HepG2 (cell line): ENCODE results near the gene MAN1C1. TPM values are rescaled to one million over a fixed set of nuclear protein-coding genes. Genes with fewer than 3 reads are reported as not detected.

Source experiments
- ATAC-seq: fragments of 200-7000 bp; cut with Tn5 transposase; 3 replicates; pipeline ENCODE4 v1.9.1; 2020; ENCODE audit warnings: mild to moderate bottlenecking, moderate library complexity
- BruUV-seq: library from RNA; stranded (reverse); fragments of 400-500 nt; replicated peaks from 2 replicates; lab custom pipeline; 2021; lab: Mats Ljungman, UMichigan
- CTCF ChIA-PET: fragments of 300-600 bp; formaldehyde crosslinking; extraction: SDS; loops from one replicate; lab custom pipeline; 2021; ENCODE audit warnings: low total read pairs, inconsistent platforms, low intra/inter-chr PET ratio; lab: Yijun Ruan, JAX
- POLR2A ChIA-PET: fragments of 350-600 bp; sonication (Branson Sonifier 250); formaldehyde crosslinking; loops from one replicate; lab custom pipeline; 2020; ENCODE audit warnings: antibody characterized with exemption, inconsistent platforms; lab: Yijun Ruan, JAX
- DNase-seq: peaks from one replicate; pipeline ENCODE4 v3.0.0-alpha.2; 2015; ENCODE audit warnings: low spot score
- FAIRE-seq: peaks from 3 replicates; lab custom pipeline; 2011; peaks lifted over from hg19 to GRCh38; lab: Jason Lieb, UNC
- H2AFZ ChIP-seq: one replicate; pipeline ENCODE4 v1.6.1; 2011; ENCODE audit warnings: low read length, inconsistent platforms
- H3K27ac ChIP-seq: fragments of 300-600 bp; 3 replicates; pipeline ENCODE4 v1.8.0; 2011; ENCODE audit warnings: mixed run types, mild to moderate bottlenecking, mixed read lengths, low read length, inconsistent platforms; ENCODE audit not compliant: insufficient read depth; ENCODE audit errors: extremely low read length
- H3K27me3 ChIP-seq, 2 experiments: fragments of 200-600 bp in 1 of 2; 2 replicates in 1 of 2; 3 replicates in 1 of 2; pipeline versions ENCODE4 v1.6.0 to v1.8.0; 2011; ENCODE audit warnings: low read length in 2 of 2, mild to moderate bottlenecking in 2 of 2, moderate library complexity in 2 of 2, inconsistent platforms in 1 of 2; ENCODE audit not compliant: insufficient read depth in 2 of 2, control insufficient read depth in 1 of 2
- H3K36me3 ChIP-seq, 2 experiments: fragments of 200-600 bp in 1 of 2; replicated peaks in 1 of 2; 2 replicates in 1 of 2; 3 replicates in 1 of 2; pipeline versions ENCODE4 v1.5.1 to v1.8.0; 2011; ENCODE audit warnings: low read length in 2 of 2, inconsistent platforms in 1 of 2; ENCODE audit not compliant: insufficient read depth in 2 of 2, control insufficient read depth in 1 of 2
- H3K4me1 ChIP-seq: 2 replicates; pipeline ENCODE4 v1.5.1; 2012; ENCODE audit warnings: low read length, inconsistent platforms; ENCODE audit not compliant: insufficient read depth
- H3K4me2 ChIP-seq: 2 replicates; pipeline ENCODE4 v1.6.0; 2011; ENCODE audit warnings: low read depth, low read length, inconsistent platforms
- H3K4me3 ChIP-seq, 3 experiments: fragments of 200-600 bp in 1 of 3; sonication (generic), shearing (Covaris generic) in 1 of 3; replicated peaks in 1 of 3; 2 replicates each; pipeline ENCODE4 v1.5.1; 2011 to 2016; ENCODE audit warnings: low read length in 3 of 3, inconsistent platforms in 2 of 3, low read depth in 2 of 3, mild to moderate bottlenecking in 2 of 3, control low read depth in 1 of 3, mixed read lengths in 1 of 3; ENCODE audit not compliant: insufficient read depth in 1 of 3
- H3K79me2 ChIP-seq: one replicate; pipeline ENCODE4 v1.6.1; 2011; ENCODE audit warnings: low read length, inconsistent platforms; ENCODE audit not compliant: insufficient read depth
- H3K9ac ChIP-seq: 2 replicates; pipeline ENCODE4 v1.6.0; 2011; ENCODE audit warnings: mild to moderate bottlenecking, low read depth, low read length, inconsistent platforms; ENCODE audit not compliant: insufficient read depth
- H3K9me3 ChIP-seq: 2 replicates; pipeline ENCODE4 v1.5.1; 2012; ENCODE audit warnings: mild to moderate bottlenecking, low read length
- H4K20me1 ChIP-seq: 2 replicates; pipeline ENCODE4 v1.6.0; 2011; ENCODE audit warnings: inconsistent platforms, mild to moderate bottlenecking, low read length, moderate library complexity; ENCODE audit not compliant: insufficient read depth
- HNRNPH1 ChIP-seq: fragments of 200-400 bp; formaldehyde crosslinking; optimal IDR thresholded peaks from 2 replicates; pipeline ENCODE3; 2017; ENCODE audit warnings: mild to moderate bottlenecking, low read depth, low read length
- NAIF1 ChIP-seq: sonication (generic); formaldehyde crosslinking; IDR thresholded peaks from 2 replicates; pipeline ENCODE4 v1.5.0; 2020; ENCODE audit warnings: mild to moderate bottlenecking, missing genetic modification reagents, borderline replicate concordance
- NCOA2 ChIP-seq: sonication (generic); formaldehyde crosslinking; IDR thresholded peaks from 2 replicates; pipeline ENCODE4 v1.8.0; 2022; ENCODE audit warnings: inconsistent platforms
- NFIC ChIP-seq: IDR thresholded peaks from 2 replicates; pipeline ENCODE4 v1.6.1; 2012; ENCODE audit warnings: mild to moderate bottlenecking, low read length, inconsistent platforms
- RXRA ChIP-seq: sonication (generic); formaldehyde crosslinking; IDR thresholded peaks from 2 replicates; pipeline ENCODE4 v1.5.1; 2020; ENCODE audit warnings: missing genetic modification reagents
- ZFP1 ChIP-seq: IDR thresholded peaks from 2 replicates; pipeline ENCODE4 v1.6.1; 2016
- ZNF160 ChIP-seq: sonication (generic); formaldehyde crosslinking; IDR thresholded peaks from 2 replicates; pipeline ENCODE4 v1.8.0; 2022; ENCODE audit warnings: mild to moderate bottlenecking, inconsistent platforms, missing genetic modification reagents
- ZNF232 ChIP-seq: sonication (generic); formaldehyde crosslinking; IDR thresholded peaks from 2 replicates; pipeline ENCODE4 v1.4.0; 2020; ENCODE audit warnings: missing genetic modification reagents, borderline replicate concordance
- ZNF432 ChIP-seq: sonication (generic); formaldehyde crosslinking; IDR thresholded peaks from 2 replicates; pipeline ENCODE4 v1.5.0; 2020; ENCODE audit warnings: missing genetic modification reagents, mild to moderate bottlenecking, borderline replicate concordance
- ZNF652 ChIP-seq: IDR thresholded peaks from 2 replicates; pipeline ENCODE4 v1.6.1; 2016; ENCODE audit warnings: low read depth, borderline replicate concordance
- ZNF670 ChIP-seq: sonication (generic); formaldehyde crosslinking; IDR thresholded peaks from 2 replicates; pipeline ENCODE4 v1.8.0; 2022; ENCODE audit warnings: mild to moderate bottlenecking, missing genetic modification reagents, borderline replicate concordance
- ZNF713 ChIP-seq: sonication (generic); formaldehyde crosslinking; IDR thresholded peaks from 2 replicates; pipeline ENCODE4 v1.4.0; 2020; ENCODE audit warnings: mild to moderate bottlenecking, missing genetic modification reagents
- WGBS: methylation state at CpG from one replicate; pipeline ENCODE4 v1.1.6; 2017; ENCODE audit warnings: low lambda C conversion rate; 5-methylcytosine and 5-hydroxymethylcytosine counted together
- in situ Hi-C: cut with HindIII; loops from 2 replicates; pipeline ENCODE4 v1.10.0; 2017; ENCODE audit warnings: low pct_unique_long_range_greater_than_20kb; ENCODE audit not compliant: extremely low pct_ligation_motif_present
- intact Hi-C: fragments of 100-400 bp; cut with micrococcal nuclease; formaldehyde crosslinking; loops from one replicate; pipeline ENCODE4 v1.10.0; 2022; ENCODE audit not compliant: unreplicated experiment
- polyA plus RNA-seq, 8 experiments: library from polyadenylated mRNA; depleted of rRNA in 3 of 8; stranded (reverse) in 7 of 8; unstranded in 1 of 8; fragments of >200 nt; fragmentation: Illumina TruSeq in 4 of 8; extraction: Trizol in 4 of 8; gene quantifications; 2 replicates each; pipeline versions ENCODE4 v1.2.1 to v1.2.3, GENCODE V29; 2011 to 2016; ENCODE audit warnings: low read depth in 4 of 8, missing spikeins in 1 of 8, mixed read lengths in 1 of 8; ENCODE audit not compliant: insufficient read depth in 1 of 8
- total RNA-seq, 5 experiments: library from RNA; depleted of rRNA; stranded (reverse); fragments of >200 nt; fragmentation: Illumina TruSeq; extraction: Trizol; gene quantifications; 2 replicates each; pipeline ENCODE4 v1.2.3, GENCODE V29; 2016; ENCODE audit warnings: low read depth in 1 of 5
- TF ChIP-seq, protein P1 (sequence below): sonication (generic); formaldehyde crosslinking; IDR thresholded peaks from 2 replicates; pipeline ENCODE4 v1.5.0; 2020; ENCODE audit warnings: mild to moderate bottlenecking, missing genetic modification reagents, borderline replicate concordance

MAN1C1 gene
- total and polyA plus RNA-seq, 2 of the 13 experiments (the other 11 are each of a cell fraction or from before 2014, with no cell fraction given), result 0.18 to 0.49 TPM

GRCh38 chr1:25675729-25676476 is 59.3 kb downstream of the MAN1C1 start:
- H3K36me3 ChIP-seq, result no peaks in the 10 kb centered on the region
- H3K27ac ChIP-seq, result no peak overlapping the region
- peaks cover 0 to 12% of the 10 kb centered on the region in 2 experiments; a peak in 2 of 5 replicates for H3K27me3 ChIP-seq
- POLR2A ChIA-PET, result no interaction called here
- H3K4me1 ChIP-seq, result no peaks in the 10 kb centered on the region
- H3K9me3 ChIP-seq, result no peaks in the 10 kb centered on the region
- no peak overlapping the region for H2AFZ ChIP-seq
- in situ Hi-C loops, result no loop called here
- H3K4me2 ChIP-seq, result no peak overlapping the region
- no peak for DNase-seq
- 37% methylated on average over 8 of the region's 11 CpGs for WGBS
- no peak for FAIRE-seq
- intact Hi-C loops, result no loop called here
- H3K9ac ChIP-seq, result no peak overlapping the region
- no peaks in the 10 kb centered on the region for H3K79me2 ChIP-seq
- no TSS peak for BruUV-seq
- TF ChIP-seq NCOA2 (CRISPR knock-in tag) (no peak), NFIC (no peak), NAIF1 (no peak), ZNF713 (CRISPR knock-in tag) (no peak), ZFP1 (no peak), HNRNPH1 (no peak), RXRA (CRISPR knock-in tag) (no peak), ZNF652 (CRISPR knock-in tag) (no peak), ZNF670 (no peak), ZNF432 (no peak), ZNF232 (CRISPR knock-in tag) (no peak), ZNF160 (CRISPR knock-in tag) (no peak)
- TF ChIP-seq, protein P1, sequence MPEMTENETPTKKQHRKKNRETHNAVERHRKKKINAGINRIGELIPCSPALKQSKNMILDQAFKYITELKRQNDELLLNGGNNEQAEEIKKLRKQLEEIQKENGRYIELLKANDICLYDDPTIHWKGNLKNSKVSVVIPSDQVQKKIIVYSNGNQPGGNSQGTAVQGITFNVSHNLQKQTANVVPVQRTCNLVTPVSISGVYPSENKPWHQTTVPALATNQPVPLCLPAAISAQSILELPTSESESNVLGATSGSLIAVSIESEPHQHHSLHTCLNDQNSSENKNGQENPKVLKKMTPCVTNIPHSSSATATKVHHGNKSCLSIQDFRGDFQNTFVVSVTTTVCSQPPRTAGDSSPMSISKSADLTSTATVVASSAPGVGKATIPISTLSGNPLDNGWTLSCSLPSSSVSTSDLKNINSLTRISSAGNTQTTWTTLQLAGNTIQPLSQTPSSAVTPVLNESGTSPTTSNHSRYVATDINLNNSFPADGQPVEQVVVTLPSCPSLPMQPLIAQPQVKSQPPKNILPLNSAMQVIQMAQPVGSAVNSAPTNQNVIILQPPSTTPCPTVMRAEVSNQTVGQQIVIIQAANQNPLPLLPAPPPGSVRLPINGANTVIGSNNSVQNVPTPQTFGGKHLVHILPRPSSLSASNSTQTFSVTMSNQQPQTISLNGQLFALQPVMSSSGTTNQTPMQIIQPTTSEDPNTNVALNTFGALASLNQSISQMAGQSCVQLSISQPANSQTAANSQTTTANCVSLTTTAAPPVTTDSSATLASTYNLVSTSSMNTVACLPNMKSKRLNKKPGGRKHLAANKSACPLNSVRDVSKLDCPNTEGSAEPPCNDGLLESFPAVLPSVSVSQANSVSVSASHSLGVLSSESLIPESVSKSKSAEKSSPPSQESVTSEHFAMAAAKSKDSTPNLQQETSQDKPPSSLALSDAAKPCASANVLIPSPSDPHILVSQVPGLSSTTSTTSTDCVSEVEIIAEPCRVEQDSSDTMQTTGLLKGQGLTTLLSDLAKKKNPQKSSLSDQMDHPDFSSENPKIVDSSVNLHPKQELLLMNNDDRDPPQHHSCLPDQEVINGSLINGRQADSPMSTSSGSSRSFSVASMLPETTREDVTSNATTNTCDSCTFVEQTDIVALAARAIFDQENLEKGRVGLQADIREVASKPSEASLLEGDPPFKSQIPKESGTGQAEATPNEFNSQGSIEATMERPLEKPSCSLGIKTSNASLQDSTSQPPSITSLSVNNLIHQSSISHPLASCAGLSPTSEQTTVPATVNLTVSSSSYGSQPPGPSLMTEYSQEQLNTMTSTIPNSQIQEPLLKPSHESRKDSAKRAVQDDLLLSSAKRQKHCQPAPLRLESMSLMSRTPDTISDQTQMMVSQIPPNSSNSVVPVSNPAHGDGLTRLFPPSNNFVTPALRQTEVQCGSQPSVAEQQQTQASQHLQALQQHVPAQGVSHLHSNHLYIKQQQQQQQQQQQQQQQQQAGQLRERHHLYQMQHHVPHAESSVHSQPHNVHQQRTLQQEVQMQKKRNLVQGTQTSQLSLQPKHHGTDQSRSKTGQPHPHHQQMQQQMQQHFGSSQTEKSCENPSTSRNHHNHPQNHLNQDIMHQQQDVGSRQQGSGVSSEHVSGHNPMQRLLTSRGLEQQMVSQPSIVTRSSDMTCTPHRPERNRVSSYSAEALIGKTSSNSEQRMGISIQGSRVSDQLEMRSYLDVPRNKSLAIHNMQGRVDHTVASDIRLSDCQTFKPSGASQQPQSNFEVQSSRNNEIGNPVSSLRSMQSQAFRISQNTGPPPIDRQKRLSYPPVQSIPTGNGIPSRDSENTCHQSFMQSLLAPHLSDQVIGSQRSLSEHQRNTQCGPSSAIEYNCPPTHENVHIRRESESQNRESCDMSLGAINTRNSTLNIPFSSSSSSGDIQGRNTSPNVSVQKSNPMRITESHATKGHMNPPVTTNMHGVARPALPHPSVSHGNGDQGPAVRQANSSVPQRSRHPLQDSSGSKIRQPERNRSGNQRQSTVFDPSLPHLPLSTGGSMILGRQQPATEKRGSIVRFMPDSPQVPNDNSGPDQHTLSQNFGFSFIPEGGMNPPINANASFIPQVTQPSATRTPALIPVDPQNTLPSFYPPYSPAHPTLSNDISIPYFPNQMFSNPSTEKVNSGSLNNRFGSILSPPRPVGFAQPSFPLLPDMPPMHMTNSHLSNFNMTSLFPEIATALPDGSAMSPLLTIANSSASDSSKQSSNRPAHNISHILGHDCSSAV (CRISPR knock-in tag), result no peak
- ATAC-seq, result no peak
- CTCF ChIA-PET, result no interaction called here
- no peaks in the 10 kb centered on the region for H4K20me1 ChIP-seq
- no peak overlapping the region for H3K4me3 ChIP-seq
